HepG2 (cell line): ENCODE measurements around the gene OSGEPL1. TPM values are rescaled to one million over a fixed set of nuclear protein-coding genes. Genes with fewer than 3 reads are reported as not detected.

Experiments
- ARNT ChIP-seq: fragments of 450-650 bp; IDR thresholded peaks from 2 replicates; pipeline ENCODE4 v1.6.1; 2017
- EED ChIP-seq: sonication (generic); formaldehyde crosslinking; IDR thresholded peaks from 2 replicates; pipeline ENCODE4 v1.5.0; 2020; ENCODE audit warnings: mild to moderate bottlenecking, missing genetic modification reagents
- HOXA9 ChIP-seq: sonication (generic); formaldehyde crosslinking; IDR thresholded peaks from 2 replicates; pipeline ENCODE4 v1.8.1; 2022; ENCODE audit warnings: missing genetic modification reagents, mild to moderate bottlenecking, moderate library complexity, borderline replicate concordance
- JDP2 ChIP-seq: sonication (generic); formaldehyde crosslinking; IDR thresholded peaks from 2 replicates; pipeline ENCODE4 v1.8.1; 2022; ENCODE audit warnings: missing genetic modification reagents, borderline replicate concordance
- KDM3A ChIP-seq: IDR thresholded peaks from 2 replicates; pipeline ENCODE4 v1.6.1; 2018; ENCODE audit warnings: low read depth, missing compliant biosample characterization
- LCORL ChIP-seq, 2 experiments: fragments of 450-650 bp in 1 of 2; sonication (generic) in 1 of 2; formaldehyde crosslinking in 1 of 2; IDR thresholded peaks; 2 replicates each; pipeline versions ENCODE4 v1.5.0 to v1.6.1; 2017 to 2020; ENCODE audit warnings: antibody characterized with exemption in 1 of 2, missing genetic modification reagents in 1 of 2
- MAZ ChIP-seq, 2 experiments: sonication (generic) in 1 of 2; formaldehyde crosslinking in 1 of 2; IDR thresholded peaks; 2 replicates each; pipeline versions ENCODE4 v1.5.0 to v1.6.1; 2012 to 2020; ENCODE audit warnings: low read depth in 2 of 2, mild to moderate bottlenecking in 2 of 2, borderline replicate concordance in 1 of 2, improper control_type of control experiment in 1 of 2, low read length in 1 of 2, missing genetic modification reagents in 1 of 2, moderate library complexity in 1 of 2
- MED1 ChIP-seq: sonication (generic); formaldehyde crosslinking; IDR thresholded peaks from 2 replicates; pipeline ENCODE4 v1.4.0; 2020; ENCODE audit warnings: missing genetic modification reagents
- MTF1 ChIP-seq: sonication (generic); formaldehyde crosslinking; IDR thresholded peaks from 2 replicates; pipeline ENCODE4 v1.5.0; 2020; ENCODE audit warnings: missing genetic modification reagents
- NAIF1 ChIP-seq: sonication (generic); formaldehyde crosslinking; IDR thresholded peaks from 2 replicates; pipeline ENCODE4 v1.5.0; 2020; ENCODE audit warnings: mild to moderate bottlenecking, missing genetic modification reagents, borderline replicate concordance
- NR2C2 ChIP-seq: sonication (generic); formaldehyde crosslinking; IDR thresholded peaks from 2 replicates; pipeline ENCODE4 v1.4.0; 2020; ENCODE audit warnings: missing genetic modification reagents, mild to moderate bottlenecking, moderate library complexity, borderline replicate concordance
- PAWR ChIP-seq: sonication (generic); formaldehyde crosslinking; IDR thresholded peaks from 2 replicates; pipeline ENCODE4 v1.4.0; 2020; ENCODE audit warnings: missing genetic modification reagents, mild to moderate bottlenecking, borderline replicate concordance
- PHF21A ChIP-seq: sonication (generic); formaldehyde crosslinking; IDR thresholded peaks from 2 replicates; pipeline ENCODE4 v1.5.0; 2020; ENCODE audit warnings: mild to moderate bottlenecking, missing genetic modification reagents
- STAT6 ChIP-seq: sonication (generic); formaldehyde crosslinking; IDR thresholded peaks from 2 replicates; pipeline ENCODE4 v1.4.0; 2020; ENCODE audit warnings: missing genetic modification reagents, mild to moderate bottlenecking, borderline replicate concordance
- TP53 ChIP-seq: sonication (generic); formaldehyde crosslinking; conservative IDR thresholded peaks from 2 replicates; pipeline ENCODE4 v1.4.0; 2020; ENCODE audit warnings: missing genetic modification reagents
- ZMYM3 ChIP-seq: sonication (generic); formaldehyde crosslinking; IDR thresholded peaks from 2 replicates; pipeline ENCODE4 v1.5.1; 2020; ENCODE audit warnings: mild to moderate bottlenecking, missing genetic modification reagents
- ZNF3 ChIP-seq: IDR thresholded peaks from 2 replicates; pipeline ENCODE4 v1.7.0; 2017; ENCODE audit warnings: inconsistent platforms
- ZNF335 ChIP-seq: sonication (generic); formaldehyde crosslinking; IDR thresholded peaks from 2 replicates; pipeline ENCODE4 v1.4.0; 2020; ENCODE audit warnings: missing genetic modification reagents
- ZNF337 ChIP-seq: sonication (generic); formaldehyde crosslinking; IDR thresholded peaks from 2 replicates; pipeline ENCODE4 v1.5.1; 2020; ENCODE audit warnings: missing genetic modification reagents, low read depth, mild to moderate bottlenecking, borderline replicate concordance
- ZNF552 ChIP-seq: sonication (generic); formaldehyde crosslinking; IDR thresholded peaks from 2 replicates; pipeline ENCODE4 v1.9.0; 2022; ENCODE audit warnings: missing genetic modification reagents, mild to moderate bottlenecking, borderline replicate concordance
- ZNF766 ChIP-seq: sonication (generic); formaldehyde crosslinking; IDR thresholded peaks from 2 replicates; pipeline ENCODE4 v1.5.0; 2020; ENCODE audit warnings: missing genetic modification reagents, borderline replicate concordance
- ZUFSP ChIP-seq: sonication (generic); formaldehyde crosslinking; IDR thresholded peaks from 2 replicates; pipeline ENCODE4 v1.9.0; 2021; ENCODE audit warnings: missing genetic modification reagents, mild to moderate bottlenecking, borderline replicate concordance
- polyA plus RNA-seq, 8 experiments: library from polyadenylated mRNA; depleted of rRNA in 3 of 8; stranded (reverse) in 7 of 8; unstranded in 1 of 8; fragments of >200 nt; fragmentation: Illumina TruSeq in 4 of 8; extraction: Trizol in 4 of 8; gene quantifications; 2 replicates each; pipeline versions ENCODE4 v1.2.1 to v1.2.3, GENCODE V29; 2011 to 2016; ENCODE audit warnings: low read depth in 4 of 8, missing spikeins in 1 of 8, mixed read lengths in 1 of 8; ENCODE audit not compliant: insufficient read depth in 1 of 8
- total RNA-seq, 5 experiments: library from RNA; depleted of rRNA; stranded (reverse); fragments of >200 nt; fragmentation: Illumina TruSeq; extraction: Trizol; gene quantifications; 2 replicates each; pipeline ENCODE4 v1.2.3, GENCODE V29; 2016; ENCODE audit warnings: low read depth in 1 of 5
- TF ChIP-seq, protein P1 (sequence below): sonication (generic); formaldehyde crosslinking; IDR thresholded peaks from 2 replicates; pipeline ENCODE4 v1.5.0; 2020; ENCODE audit warnings: mild to moderate bottlenecking, missing genetic modification reagents, moderate library complexity

Gene OSGEPL1
- total and polyA plus RNA-seq, 2 of the 13 experiments (the other 11 are each of a cell fraction or from before 2014, with no cell fraction given): 10.2 to 10.8 TPM

- TF ChIP-seq HOXA9 (no peak), ZNF766 (CRISPR knock-in tag) (peak; percentile 77; the same call in 1 of the 2 replicates), MED1 (CRISPR knock-in tag) (peak; percentile 81), ZNF552 (CRISPR knock-in tag) (0 out of 2 replicates have a peak, but pooled peaks have one; percentile 77), STAT6 (CRISPR knock-in tag) (no peak), ZMYM3 (peak; percentile 76; the same call in 1 of the 2 replicates), JDP2 (CRISPR knock-in tag) (no peak), ARNT (no peak), ZNF3 (peak; percentile 78; the same call in 1 of the 2 replicates), MAZ (IDR thresholded peaks at IDR 0.05; ENCODE audit: borderline replicate concordance, low read depth, low read length) (no peak), MAZ (CRISPR knock-in tag; IDR thresholded peaks at IDR 0.05; ENCODE audit: low read depth) (peak; percentile 75; the same call in 1 of the 2 replicates), PAWR (no peak; the same call in 1 of the 2 replicates), PHF21A (CRISPR knock-in tag) (peak; percentile 94), ZUFSP (no peak), TP53 (CRISPR knock-in tag) (no peak), NR2C2 (CRISPR knock-in tag) (peak; percentile 72; the same call in 1 of the 2 replicates), EED (peak; percentile 96), KDM3A (CRISPR knock-in tag) (0 out of 2 replicates have a peak, but pooled peaks have one; percentile 28), MTF1 (CRISPR knock-in tag) (no peak), NAIF1 (CRISPR knock-in tag) (peak; percentile 85; the same call in 1 of the 2 replicates), ZNF335 (0 out of 2 replicates have a peak, but pooled peaks have one; percentile 64), LCORL (IDR thresholded peaks at IDR 0.05) (no peak), LCORL (CRISPR knock-in tag; IDR thresholded peaks at IDR 0.05) (peak; percentile 51), ZNF337 (CRISPR knock-in tag) (peak; percentile 85)
- TF ChIP-seq, protein P1, sequence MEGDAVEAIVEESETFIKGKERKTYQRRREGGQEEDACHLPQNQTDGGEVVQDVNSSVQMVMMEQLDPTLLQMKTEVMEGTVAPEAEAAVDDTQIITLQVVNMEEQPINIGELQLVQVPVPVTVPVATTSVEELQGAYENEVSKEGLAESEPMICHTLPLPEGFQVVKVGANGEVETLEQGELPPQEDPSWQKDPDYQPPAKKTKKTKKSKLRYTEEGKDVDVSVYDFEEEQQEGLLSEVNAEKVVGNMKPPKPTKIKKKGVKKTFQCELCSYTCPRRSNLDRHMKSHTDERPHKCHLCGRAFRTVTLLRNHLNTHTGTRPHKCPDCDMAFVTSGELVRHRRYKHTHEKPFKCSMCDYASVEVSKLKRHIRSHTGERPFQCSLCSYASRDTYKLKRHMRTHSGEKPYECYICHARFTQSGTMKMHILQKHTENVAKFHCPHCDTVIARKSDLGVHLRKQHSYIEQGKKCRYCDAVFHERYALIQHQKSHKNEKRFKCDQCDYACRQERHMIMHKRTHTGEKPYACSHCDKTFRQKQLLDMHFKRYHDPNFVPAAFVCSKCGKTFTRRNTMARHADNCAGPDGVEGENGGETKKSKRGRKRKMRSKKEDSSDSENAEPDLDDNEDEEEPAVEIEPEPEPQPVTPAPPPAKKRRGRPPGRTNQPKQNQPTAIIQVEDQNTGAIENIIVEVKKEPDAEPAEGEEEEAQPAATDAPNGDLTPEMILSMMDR (CRISPR knock-in tag): peak; percentile 76
These were observed at the start of gene OSGEPL1 (continued) for GRCh38 chr2:189762551-189763298.
